Lower leg skin (tissue), 3 donors: Measurements from ENCODE around the gene P3R3URF.

Experiments
- POLR2A ChIP-seq, 2 donors: fragments of 450-650 bp; IDR thresholded peaks; one replicate each; pipeline ENCODE4 v1.6.1; 2016 to 2017; ENCODE audit warnings: antibody characterized with exemption in 2 of 2, mild to moderate bottlenecking in 1 of 2, moderate library complexity in 1 of 2
- TF ChIP-seq, protein P1 (sequence below), 3 donors: fragments of 450-650 bp; IDR thresholded peaks; one replicate each; pipeline ENCODE4 v1.5.1; 2016; ENCODE audit warnings: antibody characterized with exemption in 3 of 3, mild to moderate bottlenecking in 3 of 3, moderate library complexity in 2 of 3

DNA sequence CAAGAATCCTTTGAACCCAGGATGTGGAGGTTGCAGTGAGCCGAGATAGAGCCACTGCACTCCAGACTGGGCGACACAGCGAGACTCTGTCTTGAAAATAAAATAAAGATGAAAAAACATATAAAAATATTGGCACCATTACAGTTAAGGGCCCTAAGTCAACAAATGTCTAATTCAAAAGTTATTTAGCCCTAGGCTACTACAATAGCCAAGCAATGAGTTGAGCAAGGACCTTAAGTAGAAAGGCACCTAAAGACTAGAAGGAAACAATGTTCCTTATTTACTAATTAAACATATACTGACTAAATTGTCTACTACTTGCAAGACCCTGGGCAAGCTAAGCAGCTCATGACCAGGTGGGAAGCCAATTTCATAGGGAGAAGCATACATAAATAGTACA is 47.9 kb downstream of the P3R3URF start:
- TF ChIP-seq, protein P1, sequence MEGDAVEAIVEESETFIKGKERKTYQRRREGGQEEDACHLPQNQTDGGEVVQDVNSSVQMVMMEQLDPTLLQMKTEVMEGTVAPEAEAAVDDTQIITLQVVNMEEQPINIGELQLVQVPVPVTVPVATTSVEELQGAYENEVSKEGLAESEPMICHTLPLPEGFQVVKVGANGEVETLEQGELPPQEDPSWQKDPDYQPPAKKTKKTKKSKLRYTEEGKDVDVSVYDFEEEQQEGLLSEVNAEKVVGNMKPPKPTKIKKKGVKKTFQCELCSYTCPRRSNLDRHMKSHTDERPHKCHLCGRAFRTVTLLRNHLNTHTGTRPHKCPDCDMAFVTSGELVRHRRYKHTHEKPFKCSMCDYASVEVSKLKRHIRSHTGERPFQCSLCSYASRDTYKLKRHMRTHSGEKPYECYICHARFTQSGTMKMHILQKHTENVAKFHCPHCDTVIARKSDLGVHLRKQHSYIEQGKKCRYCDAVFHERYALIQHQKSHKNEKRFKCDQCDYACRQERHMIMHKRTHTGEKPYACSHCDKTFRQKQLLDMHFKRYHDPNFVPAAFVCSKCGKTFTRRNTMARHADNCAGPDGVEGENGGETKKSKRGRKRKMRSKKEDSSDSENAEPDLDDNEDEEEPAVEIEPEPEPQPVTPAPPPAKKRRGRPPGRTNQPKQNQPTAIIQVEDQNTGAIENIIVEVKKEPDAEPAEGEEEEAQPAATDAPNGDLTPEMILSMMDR (IDR thresholded peaks at IDR 0.05), result no peak
- TF ChIP-seq POLR2A (IDR thresholded peaks at IDR 0.05), result no peak
